ENCODE data around the gene TOB1. TPM values are rescaled to one million over a fixed set of nuclear protein-coding genes. Genes with fewer than 3 reads are reported as not detected.

Gene TOB1
- total and polyA plus RNA-seq, 2 of the 4 experiments (the other 2 are of a cell fraction), result 4.3 to 9.0 TPM

DNA sequence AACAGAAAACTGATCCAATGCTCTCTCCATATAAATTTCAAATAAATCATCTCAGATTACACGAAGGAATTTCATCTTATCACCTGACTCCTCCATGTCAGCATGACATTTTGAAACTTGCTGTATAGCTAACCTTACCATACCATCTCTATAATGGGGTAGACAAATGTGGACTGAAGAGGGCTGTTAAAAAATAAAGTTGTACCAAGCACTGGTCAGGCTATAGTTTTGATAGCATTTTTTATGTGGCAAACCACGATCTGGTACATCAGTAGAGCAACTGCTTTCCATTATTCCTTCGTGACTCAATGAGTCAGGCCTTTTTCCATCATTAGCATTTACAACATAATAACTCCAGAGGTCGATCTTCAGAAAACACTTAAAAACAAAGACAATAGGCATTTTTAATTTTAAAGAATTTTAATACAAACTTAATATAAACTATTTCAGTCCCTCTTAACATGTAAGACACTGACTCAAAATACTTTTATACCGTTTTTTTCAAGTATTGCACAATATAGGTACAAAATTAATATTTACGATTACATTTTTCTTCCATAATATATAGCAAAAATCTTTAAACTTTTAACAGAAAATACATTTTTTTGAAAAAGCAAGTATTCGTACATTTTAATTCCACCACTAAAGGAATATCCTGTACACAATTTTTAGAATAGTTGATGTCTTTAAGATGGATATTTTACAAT lies 4.2 kb downstream of the TOB1 start:
- intact Hi-C loops (cut with micrococcal nuclease) (loop anchor here (10.0 kb wide), 1 partner anchor 253 kb away; no protein-coding TSS in a partner anchor), dilution Hi-C loops (cut with HindIII; ENCODE audit: low sequenced_read_pairs, unreplicated experiment) (no loop called here), in situ Hi-C loops (cut with MboI; ENCODE audit: low sequenced_read_pairs) (loop anchor here (5.0 to 10.0 kb wide), 2 partner anchors 95 to 283 kb away; no protein-coding TSS in a partner anchor)
- H4K20me1 ChIP-seq (ENCODE audit: insufficient read depth, low read length), result peaks cover 29% of the 10 kb centered on the region; the same call in 1 of the 2 replicates
- H4K8ac ChIP-seq (ENCODE audit: low read depth in 2 of 2, low read length in 2 of 2), result no peak overlapping the region
- no peak overlapping the region for H3K4me2 ChIP-seq (ENCODE audit: low read depth, low read length)
- 100% methylated on average over 1 of the region's 7 CpGs; no CpG with 5 or more reads in 1 of the 2 experiments for WGBS, 2 experiments (ENCODE audit: extremely low coverage in 2 of 2, insufficient read length in 1 of 2)
- TF ChIP-seq MAZ (IDR thresholded peaks at IDR 0.05; ENCODE audit: borderline replicate concordance, low read depth, low read length) (no peak), CEBPB (IDR thresholded peaks at IDR 0.05; ENCODE audit: low read depth, low read length) (peak; percentile 76)
- TF ChIP-seq, protein P1, sequence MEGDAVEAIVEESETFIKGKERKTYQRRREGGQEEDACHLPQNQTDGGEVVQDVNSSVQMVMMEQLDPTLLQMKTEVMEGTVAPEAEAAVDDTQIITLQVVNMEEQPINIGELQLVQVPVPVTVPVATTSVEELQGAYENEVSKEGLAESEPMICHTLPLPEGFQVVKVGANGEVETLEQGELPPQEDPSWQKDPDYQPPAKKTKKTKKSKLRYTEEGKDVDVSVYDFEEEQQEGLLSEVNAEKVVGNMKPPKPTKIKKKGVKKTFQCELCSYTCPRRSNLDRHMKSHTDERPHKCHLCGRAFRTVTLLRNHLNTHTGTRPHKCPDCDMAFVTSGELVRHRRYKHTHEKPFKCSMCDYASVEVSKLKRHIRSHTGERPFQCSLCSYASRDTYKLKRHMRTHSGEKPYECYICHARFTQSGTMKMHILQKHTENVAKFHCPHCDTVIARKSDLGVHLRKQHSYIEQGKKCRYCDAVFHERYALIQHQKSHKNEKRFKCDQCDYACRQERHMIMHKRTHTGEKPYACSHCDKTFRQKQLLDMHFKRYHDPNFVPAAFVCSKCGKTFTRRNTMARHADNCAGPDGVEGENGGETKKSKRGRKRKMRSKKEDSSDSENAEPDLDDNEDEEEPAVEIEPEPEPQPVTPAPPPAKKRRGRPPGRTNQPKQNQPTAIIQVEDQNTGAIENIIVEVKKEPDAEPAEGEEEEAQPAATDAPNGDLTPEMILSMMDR (conservative IDR thresholded peaks at IDR 0.05; ENCODE audit: low read depth, low read length), result no peak
- DNase-seq, result no peak
- H2BK5ac ChIP-seq (ENCODE audit: low read depth, low read length, poor library complexity, severe bottlenecking), result no peak overlapping the region
- no peak overlapping the region for H3K4ac ChIP-seq (ENCODE audit: low read depth, low read length)
- H3K27me3 ChIP-seq (ENCODE audit: control insufficient read depth, insufficient read depth, low read length), result no peaks in the 10 kb centered on the region
- ATAC-seq (ENCODE audit: low read depth), result no peak
- H2AK5ac ChIP-seq (ENCODE audit: low read depth, low read length), result no peak overlapping the region
- no peak overlapping the region for H4K91ac ChIP-seq (ENCODE audit: insufficient read depth, low read depth, low read length)
- no peak overlapping the region for H3K27ac ChIP-seq (ENCODE audit: insufficient read depth, low read length)
- peaks cover 6% of the 10 kb centered on the region; the same call in 1 of the 2 replicates for H3K9me1 ChIP-seq (ENCODE audit: insufficient read depth, low read length)
- ChIA-PET CTCF (interaction anchor here (1.1 to 4.2 kb wide), 3 partner anchors 10 to 88 kb away, joined by 3 to 20 read pairs (median 11); no protein-coding TSS in a partner anchor), POLR2A (ENCODE audit: unreplicated experiment) (no interaction called here)
- peaks cover 4% of the 10 kb centered on the region for H3K4me1 ChIP-seq (ENCODE audit: control insufficient read depth, insufficient read depth, low read length)
- H3K9me3 ChIP-seq (ENCODE audit: control insufficient read depth, insufficient read depth, low read length), result no peaks in the 10 kb centered on the region
- H3K14ac ChIP-seq (replicated peaks; ENCODE audit: low read depth, low read length), result no peak overlapping the region
- H3K56ac ChIP-seq (ENCODE audit: extremely low read depth, insufficient read depth, low read length), result no peak overlapping the region
- peaks cover 16 to 24% of the 10 kb centered on the region in 2 experiments for H3K79me1 ChIP-seq (ENCODE audit: low read depth in 1 of 2, low read length in 2 of 2)
- no peak overlapping the region for H2BK15ac ChIP-seq (ENCODE audit: low read depth, low read length)
- H3K18ac ChIP-seq (ENCODE audit: low read depth, low read length), result no peak overlapping the region
- no peak overlapping the region for H3K23ac ChIP-seq (ENCODE audit: low read depth, low read length)
- H3K36me3 ChIP-seq (ENCODE audit: control insufficient read depth, insufficient read depth, low read length), result peaks cover 6% of the 10 kb centered on the region
- no peak overlapping the region for H3K9ac ChIP-seq (ENCODE audit: low read depth, low read length)
- no peak overlapping the region for H2AFZ ChIP-seq (replicated peaks; ENCODE audit: low read length, poor library complexity)
- no peak overlapping the region for H4K5ac ChIP-seq (ENCODE audit: low read depth, low read length)
- no peak overlapping the region for H3K4me3 ChIP-seq (ENCODE audit: insufficient read depth, low read depth, low read length)
- no peak overlapping the region for H2BK120ac ChIP-seq (ENCODE audit: low read depth, low read length)
- H2AK9ac ChIP-seq (replicated peaks; ENCODE audit: low read depth, low read length, poor library complexity), result no peak overlapping the region
- no peak overlapping the region for H2BK20ac ChIP-seq (ENCODE audit: low read depth, low read length)
- no TSS peak for BruUV-seq (replicated peaks)
